Heart left ventricle (tissue), 13 donors: ENCODE data around the gene OTOA.
"Not testable (repeated sequence)": the region's sequence is repeated elsewhere in the genome, so short reads cannot be mapped to it uniquely, and the experiment has no call there.

Experiments
- POLR2A ChIP-seq, 2 donors: fragments of 450-650 bp; IDR thresholded peaks; one replicate each; pipeline ENCODE4 v1.6.1; 2017; ENCODE audit warnings: antibody characterized with exemption in 2 of 2, mild to moderate bottlenecking in 2 of 2, moderate library complexity in 2 of 2
- TF ChIP-seq, protein P1 (sequence below), 12 donors: fragments of 200-600 bp; sonication (generic) in 4 of 12; IDR thresholded peaks; one replicate each; pipeline versions ENCODE4 v1.5.0 to v1.8.0; 2018 to 2022; ENCODE audit warnings: antibody characterized with exemption in 12 of 12, mild to moderate bottlenecking in 5 of 12
- donor health status: ischemic (EF 13 %, LVEDD 7.1; RV severe dilation, severe dysfunction).
- donor health status: DM: no; HTN: yes; CAD: no.
- donor health status: DM: no; HTN: no; CAD: no.
- donor health status: ischemic (EF 25% LVEDD 6.9; RV normal size, moderate dysfunction).
- donor health status: ischemic (EF 25% LVEDD 5.7; RV mildly dilated, moderate dysfunction).
- donor health status: ischemic (EF 35%, LVEDD 5.7; RV mildly dilated, moderate dysfunction).
- donor health status: nonischemic (EF 11% LVEDD 7.7; RV severe dilation, severe dysfunction).
- donor health status: DM: yes; HTN: yes; CAD: no.
- donor health status: PGD.
- donor health status: ischemic (EF 29% LVEDD 5.4; RV normal size, mild dysfunction).
- donor health status: nonischemic (EF 23%, LVEDD 6.1; RV moderate dilation, normal function).

DNA sequence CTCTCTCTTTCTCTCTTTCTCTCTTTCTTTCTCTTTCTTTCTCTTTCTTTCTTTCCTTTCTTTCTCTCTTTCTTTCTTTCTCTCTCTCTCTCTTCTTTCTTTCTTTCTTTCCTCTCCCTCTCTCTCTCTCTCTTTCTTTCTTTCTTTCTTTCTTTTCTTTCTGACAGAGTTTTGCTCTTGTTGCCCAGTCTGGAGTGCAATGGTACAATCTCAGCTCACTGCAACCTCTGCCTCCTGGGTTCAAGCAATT lies 50.5 kb downstream of the OTOA start:
- TF ChIP-seq, protein P1, sequence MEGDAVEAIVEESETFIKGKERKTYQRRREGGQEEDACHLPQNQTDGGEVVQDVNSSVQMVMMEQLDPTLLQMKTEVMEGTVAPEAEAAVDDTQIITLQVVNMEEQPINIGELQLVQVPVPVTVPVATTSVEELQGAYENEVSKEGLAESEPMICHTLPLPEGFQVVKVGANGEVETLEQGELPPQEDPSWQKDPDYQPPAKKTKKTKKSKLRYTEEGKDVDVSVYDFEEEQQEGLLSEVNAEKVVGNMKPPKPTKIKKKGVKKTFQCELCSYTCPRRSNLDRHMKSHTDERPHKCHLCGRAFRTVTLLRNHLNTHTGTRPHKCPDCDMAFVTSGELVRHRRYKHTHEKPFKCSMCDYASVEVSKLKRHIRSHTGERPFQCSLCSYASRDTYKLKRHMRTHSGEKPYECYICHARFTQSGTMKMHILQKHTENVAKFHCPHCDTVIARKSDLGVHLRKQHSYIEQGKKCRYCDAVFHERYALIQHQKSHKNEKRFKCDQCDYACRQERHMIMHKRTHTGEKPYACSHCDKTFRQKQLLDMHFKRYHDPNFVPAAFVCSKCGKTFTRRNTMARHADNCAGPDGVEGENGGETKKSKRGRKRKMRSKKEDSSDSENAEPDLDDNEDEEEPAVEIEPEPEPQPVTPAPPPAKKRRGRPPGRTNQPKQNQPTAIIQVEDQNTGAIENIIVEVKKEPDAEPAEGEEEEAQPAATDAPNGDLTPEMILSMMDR (IDR thresholded peaks at IDR 0.05), result not testable (repeated sequence)
- TF ChIP-seq POLR2A (IDR thresholded peaks at IDR 0.05), result not testable (repeated sequence)
